ENCODE results near the gene NUP98. TPM values are rescaled to one million over a fixed set of nuclear protein-coding genes. Genes with fewer than 3 reads are reported as not detected.
"Not testable (repeated sequence)": the region's sequence is repeated elsewhere in the genome, so short reads cannot be mapped to it uniquely, and the experiment has no call there.

The NUP98 gene
- total RNA-seq, 1 experiment from 2014 or later: 79.6 TPM

- DNase-seq (ENCODE audit: low read depth): peak; percentile 66
- in situ Hi-C loops (cut with HindIII; ENCODE audit: low pct_unique_long_range_greater_than_20kb, low sequenced_read_pairs): no loop called here
Measured at GRCh38 chr11:3807909-3808860, 10.8 kb upstream of the NUP98 start, which contains the start of gene PGAP2. PGAP2 (plus strand) TSS chr11:3808560; CDS start chr11:3811260, 2,700 bp downstream.

GRCh38 chr11:3803726-3804495 lies 6.6 kb upstream of the NUP98 start:
- in situ Hi-C loops (cut with HindIII; ENCODE audit: low pct_unique_long_range_greater_than_20kb, low sequenced_read_pairs): no loop called here
- DNase-seq (ENCODE audit: low read depth): peak; percentile 49

GRCh38 chr11:3802011-3802790 lies 4.8 kb upstream of the NUP98 start:
- peak; percentile 33 for DNase-seq (ENCODE audit: low read depth)
- in situ Hi-C loops (cut with HindIII; ENCODE audit: low pct_unique_long_range_greater_than_20kb, low sequenced_read_pairs): no loop called here

- in situ Hi-C loops (cut with HindIII; ENCODE audit: low pct_unique_long_range_greater_than_20kb, low sequenced_read_pairs): loop anchor here (25.0 kb wide), 1 partner anchor 113 kb away; no protein-coding TSS in a partner anchor
- no peak for DNase-seq (ENCODE audit: low read depth)
Measured at GRCh38 chr11:3799873-3800272, 2.5 kb upstream of the NUP98 start.

- in situ Hi-C loops (cut with HindIII; ENCODE audit: low pct_unique_long_range_greater_than_20kb, low sequenced_read_pairs): loop anchor here (25.0 kb wide), 1 partner anchor 112 kb away; no protein-coding TSS in a partner anchor
- DNase-seq (ENCODE audit: low read depth): no peak
Measured at GRCh38 chr11:3799143-3799542, 1.8 kb upstream of the NUP98 start.

- peak; percentile 13 for DNase-seq (ENCODE audit: low read depth)
- in situ Hi-C loops (cut with HindIII; ENCODE audit: low pct_unique_long_range_greater_than_20kb, low sequenced_read_pairs): loop anchor here (25.0 kb wide), 1 partner anchor 110 kb away; no protein-coding TSS in a partner anchor
Measured at GRCh38 chr11:3796801-3797328, 489 bp downstream of the NUP98 start.

GRCh38 chr11:3796346-3796745 lies 1.0 kb downstream of the NUP98 start:
- no peak for DNase-seq (ENCODE audit: low read depth)
- in situ Hi-C loops (cut with HindIII; ENCODE audit: low pct_unique_long_range_greater_than_20kb, low sequenced_read_pairs): loop anchor here (25.0 kb wide), 1 partner anchor 109 kb away; no protein-coding TSS in a partner anchor

- in situ Hi-C loops (cut with HindIII; ENCODE audit: low pct_unique_long_range_greater_than_20kb, low sequenced_read_pairs): loop anchor here (25.0 kb wide), 1 partner anchor 109 kb away; no protein-coding TSS in a partner anchor
Measured at GRCh38 chr11:3796002-3796311, 1.4 kb downstream of the NUP98 start.

GRCh38 chr11:3795131-3796001 lies 2.0 kb downstream of the NUP98 start:
- in situ Hi-C loops (cut with HindIII; ENCODE audit: low pct_unique_long_range_greater_than_20kb, low sequenced_read_pairs): loop anchor here (25.0 kb wide), 1 partner anchor 108 kb away; no protein-coding TSS in a partner anchor
- no peak for DNase-seq (ENCODE audit: low read depth)

More at GRCh38 chr11:3796002-3796311, 1.4 kb downstream of the NUP98 start:
- DNase-seq (ENCODE audit: low read depth): no peak

- not testable (repeated sequence) for DNase-seq (ENCODE audit: low read depth)
- in situ Hi-C loops (cut with HindIII; ENCODE audit: low pct_unique_long_range_greater_than_20kb, low sequenced_read_pairs): loop anchor here (25.0 kb wide), 1 partner anchor 107 kb away; no protein-coding TSS in a partner anchor
Measured at GRCh38 chr11:3794387-3794786, 3.0 kb downstream of the NUP98 start.

- no peak for DNase-seq (ENCODE audit: low read depth)
- in situ Hi-C loops (cut with HindIII; ENCODE audit: low pct_unique_long_range_greater_than_20kb, low sequenced_read_pairs): loop anchor here (25.0 kb wide), 1 partner anchor 100 kb away; no protein-coding TSS in a partner anchor
Measured at GRCh38 chr11:3786781-3787428, 10.4 kb downstream of the NUP98 start.

GRCh38 chr11:3783611-3784010 lies 13.7 kb downstream of the NUP98 start:
- DNase-seq (ENCODE audit: low read depth): no peak

GRCh38 chr11:3782963-3783362 lies 14.4 kb downstream of the NUP98 start:
- in situ Hi-C loops (cut with HindIII; ENCODE audit: low pct_unique_long_range_greater_than_20kb, low sequenced_read_pairs): loop anchor here (25.0 kb wide), 1 partner anchor 96 kb away; no protein-coding TSS in a partner anchor
- no peak for DNase-seq (ENCODE audit: low read depth)

More at GRCh38 chr11:3783611-3784010, 13.7 kb downstream of the NUP98 start:
- in situ Hi-C loops (cut with HindIII; ENCODE audit: low pct_unique_long_range_greater_than_20kb, low sequenced_read_pairs): loop anchor here (25.0 kb wide), 1 partner anchor 96 kb away; no protein-coding TSS in a partner anchor

- DNase-seq (ENCODE audit: low read depth): no peak
- in situ Hi-C loops (cut with HindIII; ENCODE audit: low pct_unique_long_range_greater_than_20kb, low sequenced_read_pairs): loop anchor here (25.0 kb wide), 1 partner anchor 94 kb away; no protein-coding TSS in a partner anchor
Measured at GRCh38 chr11:3781423-3781822, 15.9 kb downstream of the NUP98 start.

GRCh38 chr11:3775736-3776406 lies 21.5 kb downstream of the NUP98 start:
- DNase-seq (ENCODE audit: low read depth): no peak
- in situ Hi-C loops (cut with HindIII; ENCODE audit: low pct_unique_long_range_greater_than_20kb, low sequenced_read_pairs): loop anchor here (25.0 kb wide), 1 partner anchor 89 kb away; no protein-coding TSS in a partner anchor

Data from Caki2 (cell line).